Fibroblast of skin of right biceps (primary cell): Measurements from ENCODE around the gene TCL1A.

Experiments
- DNase-seq: peaks from one replicate; pipeline ENCODE4 v3.0.0-alpha.2; 2013

The TCL1A gene

GRCh38 chr14:95703805-95704204 is 10.1 kb downstream of the TCL1A start:
- no peak for DNase-seq

DNA sequence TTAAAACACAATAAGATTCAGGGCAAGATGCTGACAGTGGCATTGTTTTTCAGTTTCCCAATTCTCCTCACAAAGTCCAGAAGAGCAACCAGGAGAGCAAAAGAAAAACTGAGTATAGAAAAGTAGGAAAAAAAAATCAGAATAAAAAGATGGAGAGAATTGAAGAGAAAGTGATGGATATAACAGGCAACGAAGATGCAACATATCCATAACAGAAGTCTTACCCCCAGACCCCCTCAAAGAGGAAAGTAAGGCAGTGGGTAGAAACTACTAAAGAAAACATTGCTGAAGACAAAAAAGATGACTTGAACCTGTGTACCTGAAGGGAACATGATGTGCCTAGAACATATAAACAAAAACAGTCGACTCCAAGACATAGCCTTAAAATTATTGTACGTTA is 10.6 kb downstream of the TCL1A start:
- no peak for DNase-seq

DNA sequence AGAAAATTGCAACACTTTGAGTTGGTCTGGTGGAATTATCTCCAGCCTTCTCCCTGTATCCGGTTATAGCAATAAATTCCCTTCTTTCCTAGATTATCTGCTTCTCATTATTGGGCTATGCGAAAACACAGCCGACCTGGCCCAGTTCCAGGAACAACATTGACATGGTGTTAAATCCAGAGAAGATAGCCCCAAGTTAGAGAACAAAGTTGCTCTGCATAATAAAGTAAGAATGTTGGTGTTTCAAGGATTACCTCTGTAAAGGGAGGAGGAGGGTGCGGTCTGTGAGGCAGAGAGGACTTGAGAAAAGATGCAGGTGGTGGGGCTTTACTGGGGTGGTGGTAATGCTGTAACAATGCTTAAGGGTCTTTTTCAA is 12.1 kb downstream of the TCL1A start:
- DNase-seq, result peak; percentile 28

- no peak for DNase-seq
These were observed 13.5 kb downstream of the TCL1A start for GRCh38 chr14:95700221-95700976.

- no peak for DNase-seq
These were observed 14.5 kb downstream of the TCL1A start for GRCh38 chr14:95699412-95699811.

- no peak for DNase-seq
These were observed 15.6 kb downstream of the TCL1A start for GRCh38 chr14:95698287-95698686.

DNA sequence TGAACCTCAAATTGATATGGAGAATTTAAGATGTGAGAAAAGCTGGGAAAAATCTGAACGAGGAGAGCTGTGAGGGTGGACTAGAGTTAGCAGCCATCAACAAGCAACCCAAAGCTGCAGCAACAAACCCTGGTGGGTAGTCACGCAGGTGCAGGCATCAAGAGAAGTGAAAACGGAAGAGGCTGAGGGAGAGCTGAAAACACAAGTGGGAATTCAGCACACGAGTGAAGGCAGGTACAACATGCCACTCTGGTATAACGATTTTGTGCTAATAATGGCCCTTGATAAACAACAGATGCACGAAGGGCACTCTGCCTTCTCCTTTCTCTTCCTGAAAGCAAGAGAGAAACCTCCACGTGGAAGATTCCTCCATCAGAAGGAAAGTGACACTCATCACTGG is 16.2 kb downstream of the TCL1A start:
- no peak for DNase-seq

GRCh38 chr14:95696741-95697140 is 17.2 kb downstream of the TCL1A start:
- no peak for DNase-seq

DNA sequence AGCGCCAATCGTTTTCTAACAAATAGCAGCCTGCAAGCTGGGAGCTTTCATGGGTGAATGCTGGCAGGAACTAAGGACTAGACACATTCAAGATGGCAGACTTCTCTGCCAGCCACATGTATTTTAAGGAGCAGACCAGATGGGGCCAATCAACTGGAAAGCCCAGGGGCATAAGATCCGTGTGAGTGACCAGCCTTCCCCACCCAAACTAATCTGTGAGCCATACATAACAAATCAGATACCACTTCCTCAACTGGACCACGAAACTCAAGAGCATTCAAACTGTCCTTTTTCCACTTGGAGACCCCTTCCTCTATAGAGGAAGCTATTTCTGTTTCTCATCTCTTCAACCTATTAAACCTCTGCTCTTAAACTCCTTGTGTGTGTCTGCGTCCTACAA is 18.0 kb downstream of the TCL1A start:
- no peak for DNase-seq

GRCh38 chr14:95695051-95695450 is 18.9 kb downstream of the TCL1A start:
- no peak for DNase-seq

DNA sequence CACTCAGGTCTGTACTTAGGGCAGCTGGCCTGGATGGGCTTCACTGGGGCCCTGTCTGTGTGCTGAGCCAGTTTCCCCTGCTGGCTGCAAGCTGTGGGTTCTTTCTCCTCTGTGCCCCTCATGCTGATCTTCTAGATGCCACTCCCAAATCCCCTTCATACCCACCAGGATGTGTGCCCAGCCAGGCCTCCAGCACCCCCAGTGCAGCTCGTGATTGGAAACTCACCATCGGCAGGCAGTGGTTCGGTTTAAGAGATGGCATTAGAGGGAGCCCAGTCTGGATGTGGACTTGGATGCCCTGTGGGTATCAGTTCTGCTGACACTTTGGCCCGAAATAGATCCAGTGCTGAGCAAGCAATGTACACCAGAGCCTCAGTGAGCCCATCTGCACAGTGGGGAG is 21.8 kb downstream of the TCL1A start:
- no peak for DNase-seq

- DNase-seq, result no peak
These were observed 22.3 kb downstream of the TCL1A start for GRCh38 chr14:95691591-95691990.

DNA sequence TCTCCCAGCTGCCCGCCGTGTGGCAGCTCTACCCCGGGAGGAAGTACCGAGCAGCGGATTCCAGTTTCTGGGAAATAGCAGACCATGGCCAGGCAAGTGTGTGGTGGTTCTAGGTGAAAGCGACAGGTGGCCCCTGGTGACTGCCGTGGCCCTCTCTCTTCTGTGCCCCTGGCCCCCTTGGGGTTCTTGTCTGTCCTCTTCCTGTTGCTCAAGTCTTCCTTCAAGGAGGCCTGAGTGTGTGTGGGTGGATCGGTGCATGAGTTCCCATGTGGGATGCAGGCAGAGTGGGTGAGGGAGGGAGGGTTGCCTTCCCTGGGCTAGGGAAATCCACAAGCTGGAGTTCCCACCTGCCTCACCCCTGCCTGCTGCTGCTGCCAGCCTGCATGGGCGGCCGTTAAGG is 23.1 kb downstream of the TCL1A start:
- no peak for DNase-seq

DNA sequence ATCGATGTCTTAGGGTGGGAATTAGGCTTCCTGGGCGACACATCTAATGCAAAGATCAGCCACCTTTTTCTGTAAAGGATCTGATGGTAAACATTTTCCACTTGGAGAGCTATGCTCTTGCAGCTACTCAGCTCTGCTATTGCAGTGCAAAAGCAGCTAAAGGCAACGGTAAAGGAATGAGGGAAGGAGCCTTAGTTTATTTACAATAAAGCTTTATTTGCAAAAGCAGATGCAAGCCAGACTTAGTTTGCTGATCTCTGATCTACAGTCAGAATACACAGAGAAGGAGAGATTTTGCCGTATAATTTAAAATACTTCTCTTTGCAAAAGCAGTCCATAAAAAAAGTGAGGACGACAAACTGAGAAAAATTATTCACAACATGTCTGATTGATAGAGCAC is 24.5 kb downstream of the TCL1A start:
- no peak for DNase-seq

DNA sequence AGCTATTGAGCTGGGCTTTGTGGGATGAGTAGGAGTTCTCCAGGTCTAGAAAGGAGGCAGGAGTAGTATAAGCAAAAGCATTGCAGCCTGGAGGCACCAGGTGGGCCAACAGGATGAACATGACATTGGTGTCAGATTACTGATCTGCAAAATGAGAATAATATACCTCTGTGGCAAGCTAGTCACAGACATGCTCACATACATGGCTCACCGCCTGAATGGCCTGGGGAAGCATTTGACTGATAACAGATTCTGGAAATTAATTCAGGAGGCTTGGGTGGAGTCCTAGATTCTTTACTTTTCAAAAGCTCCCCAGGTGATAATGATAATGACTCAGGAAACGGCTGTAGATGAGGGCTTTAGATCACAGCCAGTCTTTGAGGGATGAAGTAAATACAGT is 27.0 kb downstream of the TCL1A start:
- DNase-seq, result no peak

- DNase-seq, result no peak
These were observed 27.7 kb downstream of the TCL1A start, which contains the start of gene TCL1B for GRCh38 chr14:95685978-95686922. Gene TCL1B, plus strand, starts transcription at chr14:95686426. Its CDS starts 42 bp downstream, at chr14:95686468.

- no peak for DNase-seq
These were observed 30.1 kb downstream of the TCL1A start for GRCh38 chr14:95683793-95684192.

- no peak for DNase-seq
These were observed 32.8 kb downstream of the TCL1A start for GRCh38 chr14:95681153-95681552.

GRCh38 chr14:95679998-95680735 is 33.8 kb downstream of the TCL1A start:
- no peak for DNase-seq

DNA sequence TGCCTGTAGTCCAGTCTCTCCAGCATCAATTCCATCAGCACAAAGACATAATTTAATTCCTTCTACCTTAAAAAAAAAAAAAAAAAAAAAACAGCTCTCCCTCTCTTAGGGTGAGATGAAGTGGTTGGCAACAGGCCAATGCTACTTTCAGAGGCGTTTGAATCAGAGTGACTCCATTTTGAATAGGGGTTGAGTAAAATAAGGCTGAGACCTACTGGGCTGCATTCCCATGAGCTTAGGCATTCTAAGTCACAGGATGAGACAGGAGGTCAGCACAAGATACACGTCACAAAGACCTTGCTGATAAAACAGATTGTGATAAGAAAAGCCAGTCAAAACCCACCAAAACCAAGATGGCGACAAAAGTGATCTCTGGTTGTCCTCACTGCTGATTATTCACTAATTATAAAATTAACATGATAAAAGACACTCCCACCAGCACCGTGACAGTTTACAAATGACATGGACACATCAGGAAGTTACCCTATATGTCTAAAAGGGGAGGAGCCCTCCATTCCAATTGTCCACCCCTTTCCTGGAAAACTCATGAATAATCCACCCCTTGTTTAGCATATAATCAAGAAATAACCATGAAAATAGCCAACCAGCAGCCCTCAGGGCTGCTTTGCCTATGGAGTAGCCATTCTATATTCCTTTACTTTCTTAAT is 34.6 kb downstream of the TCL1A start:
- no peak for DNase-seq

DNA sequence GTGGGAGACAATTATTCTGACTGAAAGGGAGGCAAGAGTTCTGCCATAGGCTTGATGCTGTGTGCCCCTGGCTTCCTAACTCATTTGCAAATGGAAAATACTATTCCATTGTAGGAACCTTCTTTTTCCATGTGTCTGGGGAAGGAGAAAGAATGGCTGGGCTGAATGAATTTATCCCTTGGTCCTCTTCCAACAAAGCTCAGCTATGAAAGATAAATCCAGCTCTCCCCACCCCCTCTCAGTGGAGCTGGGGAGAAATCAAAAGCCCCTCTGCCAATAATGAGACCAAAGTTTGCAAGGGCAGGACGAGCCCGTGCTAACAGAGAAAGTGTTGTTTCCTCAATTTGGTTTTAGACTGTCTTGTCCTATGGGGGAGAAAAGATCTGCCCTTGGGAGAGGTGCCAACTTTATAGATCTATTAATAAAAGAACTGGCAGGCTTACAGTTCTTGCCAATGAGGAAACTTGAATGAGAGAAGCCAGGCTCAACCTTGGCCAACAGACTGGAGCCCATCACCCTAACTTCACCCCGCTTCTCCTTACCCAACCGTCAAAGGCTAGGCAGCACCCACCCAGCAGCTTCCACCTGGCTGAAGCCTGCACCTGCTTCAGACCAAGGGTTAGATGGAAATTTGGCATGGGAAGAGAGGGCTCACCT is 36.6 kb downstream of the TCL1A start:
- no peak for DNase-seq

- no peak for DNase-seq
These were observed 38.4 kb downstream of the TCL1A start for GRCh38 chr14:95675486-95675885.
